Ascending aorta (tissue), 2 donors: ENCODE measurements around the gene RASEF. TPM values are rescaled to one million over a fixed set of nuclear protein-coding genes. Genes with fewer than 3 reads are reported as not detected.

Experiments
- DNase-seq, 2 donors: peaks; one replicate each; pipeline ENCODE4 v3.0.0-alpha.2; 2019; ENCODE audit warnings: low spot score in 2 of 2
- H3K27ac ChIP-seq, 2 donors: fragments of 200-600 bp; sonication (generic); one replicate each; pipeline ENCODE4 v1.5.1; 2016 to 2017; ENCODE audit warnings: mild to moderate bottlenecking in 1 of 2
- H3K27me3 ChIP-seq: fragments of 200-600 bp; sonication (generic); one replicate; pipeline ENCODE4 v1.5.1; 2017
- H3K36me3 ChIP-seq, 2 donors: fragments of 200-600 bp; sonication (generic); one replicate each; pipeline ENCODE4 v1.5.1; 2016
- H3K4me1 ChIP-seq, 2 donors: fragments of 200-600 bp; sonication (generic); one replicate each; pipeline ENCODE4 v1.5.1; 2016 to 2017; ENCODE audit warnings: mild to moderate bottlenecking in 1 of 2
- H3K4me3 ChIP-seq, 2 donors: fragments of 200-600 bp; sonication (generic); one replicate each; pipeline ENCODE4 v1.5.1; 2016 to 2017; ENCODE audit warnings: mild to moderate bottlenecking in 1 of 2
- H3K9me3 ChIP-seq, 2 donors: fragments of 200-600 bp; sonication (generic); one replicate each; pipeline ENCODE4 v1.5.1; 2016
- intact Hi-C: fragments of 100-400 bp; cut with DNase I; formaldehyde crosslinking; loops from one replicate; pipeline ENCODE4 v1.15.1; 2023
- total RNA-seq: library from RNA; depleted of rRNA; stranded (reverse); fragments of >200 nt; gene quantifications from one replicate; pipeline ENCODE4 v1.1.0, GENCODE V29; 2016
- TF ChIP-seq, protein P1 (sequence below), 3 experiments: fragments of 200-600 bp in 2 of 3; fragments of 450-650 bp in 1 of 3; sonication (generic) in 2 of 3; IDR thresholded peaks; one replicate each; pipeline ENCODE4 v1.5.1; 2016 to 2019; ENCODE audit warnings: antibody characterized with exemption in 3 of 3, mild to moderate bottlenecking in 1 of 3, moderate library complexity in 1 of 3

The RASEF gene
- total RNA-seq, 1 donor from 2014 or later = not detected

DNA sequence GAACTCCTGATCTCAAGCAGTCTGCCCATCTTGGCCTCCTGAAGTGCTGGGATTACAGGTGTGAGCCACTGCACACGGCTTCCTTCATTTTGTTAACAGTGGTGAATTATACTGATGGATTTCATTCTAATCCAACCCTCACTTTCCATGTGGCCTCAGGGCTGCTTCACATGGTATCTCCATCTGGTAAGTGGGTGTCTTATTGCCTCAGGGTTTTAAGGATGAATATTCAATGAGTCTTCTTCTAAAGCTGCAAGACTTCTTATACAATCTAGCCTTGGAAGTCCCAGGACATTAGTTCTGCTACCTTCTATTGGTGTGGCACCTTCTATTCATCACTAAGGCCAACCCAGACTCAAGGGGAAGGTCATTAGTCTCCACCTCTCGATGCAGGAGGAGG lies 8.7 kb upstream of the RASEF start:
- Histone ChIP-seq H3K9me3 (no peaks in the 10 kb centered on the region), H3K4me3 (no peak overlapping the region), H3K27me3 (no peaks in the 10 kb centered on the region), H3K27ac (no peak overlapping the region), H3K36me3 (no peaks in the 10 kb centered on the region), H3K4me1 (no peaks in the 10 kb centered on the region)
- TF ChIP-seq, protein P1, sequence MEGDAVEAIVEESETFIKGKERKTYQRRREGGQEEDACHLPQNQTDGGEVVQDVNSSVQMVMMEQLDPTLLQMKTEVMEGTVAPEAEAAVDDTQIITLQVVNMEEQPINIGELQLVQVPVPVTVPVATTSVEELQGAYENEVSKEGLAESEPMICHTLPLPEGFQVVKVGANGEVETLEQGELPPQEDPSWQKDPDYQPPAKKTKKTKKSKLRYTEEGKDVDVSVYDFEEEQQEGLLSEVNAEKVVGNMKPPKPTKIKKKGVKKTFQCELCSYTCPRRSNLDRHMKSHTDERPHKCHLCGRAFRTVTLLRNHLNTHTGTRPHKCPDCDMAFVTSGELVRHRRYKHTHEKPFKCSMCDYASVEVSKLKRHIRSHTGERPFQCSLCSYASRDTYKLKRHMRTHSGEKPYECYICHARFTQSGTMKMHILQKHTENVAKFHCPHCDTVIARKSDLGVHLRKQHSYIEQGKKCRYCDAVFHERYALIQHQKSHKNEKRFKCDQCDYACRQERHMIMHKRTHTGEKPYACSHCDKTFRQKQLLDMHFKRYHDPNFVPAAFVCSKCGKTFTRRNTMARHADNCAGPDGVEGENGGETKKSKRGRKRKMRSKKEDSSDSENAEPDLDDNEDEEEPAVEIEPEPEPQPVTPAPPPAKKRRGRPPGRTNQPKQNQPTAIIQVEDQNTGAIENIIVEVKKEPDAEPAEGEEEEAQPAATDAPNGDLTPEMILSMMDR (IDR thresholded peaks at IDR 0.05) = no peak
- DNase-seq = no peak
- intact Hi-C loops = no loop called here

- Histone ChIP-seq H3K36me3 (no peaks in the 10 kb centered on the region), H3K27ac (no peak overlapping the region), H3K9me3 (peaks cover 0 to 3% of the 10 kb centered on the region in 2 donors), H3K4me3 (no peak overlapping the region), H3K27me3 (no peaks in the 10 kb centered on the region), H3K4me1 (no peaks in the 10 kb centered on the region)
- TF ChIP-seq, protein P1 (IDR thresholded peaks at IDR 0.05) = no peak
- intact Hi-C loops = no loop called here
- DNase-seq = no peak
These were observed 7.3 kb upstream of the RASEF start for GRCh38 chr9:83070261-83070660.

DNA sequence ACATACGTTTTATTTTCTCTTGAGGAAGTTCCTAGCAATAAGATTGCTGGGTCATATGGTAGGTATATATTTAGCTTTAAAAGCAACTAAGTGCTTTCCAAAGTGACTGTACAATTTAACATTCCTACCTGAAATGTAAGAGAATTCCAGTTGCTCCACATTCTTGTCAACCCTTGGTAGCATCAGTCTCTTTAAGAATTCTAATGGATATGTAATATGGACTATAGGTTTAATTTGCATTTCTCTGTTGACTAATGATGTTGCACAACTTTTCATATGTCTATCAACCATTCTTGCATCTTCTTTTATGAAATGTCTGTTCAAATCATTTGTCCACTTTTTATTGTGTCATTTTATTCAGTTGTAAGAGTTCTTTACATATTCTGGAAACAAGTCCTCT lies 6.7 kb upstream of the RASEF start:
- Histone ChIP-seq H3K36me3 (no peaks in the 10 kb centered on the region), H3K9me3 (peaks cover 0 to 4% of the 10 kb centered on the region in 2 donors), H3K4me3 (no peak overlapping the region), H3K27ac (no peak overlapping the region), H3K27me3 (no peaks in the 10 kb centered on the region), H3K4me1 (no peaks in the 10 kb centered on the region)
- intact Hi-C loops = no loop called here
- TF ChIP-seq, protein P1 (IDR thresholded peaks at IDR 0.05) = no peak
- DNase-seq = no peak

GRCh38 chr9:83068414-83068813 lies 5.5 kb upstream of the RASEF start:
- H3K4me3 ChIP-seq = no peak overlapping the region
- no peaks in the 10 kb centered on the region for H3K4me1 ChIP-seq
- H3K9me3 ChIP-seq = peaks cover 0 to 4% of the 10 kb centered on the region in 2 donors
- H3K27ac ChIP-seq = no peak overlapping the region
- intact Hi-C loops = no loop called here
- no peak for DNase-seq
- no peaks in the 10 kb centered on the region for H3K36me3 ChIP-seq
- TF ChIP-seq, protein P1 (IDR thresholded peaks at IDR 0.05) = no peak
- no peaks in the 10 kb centered on the region for H3K27me3 ChIP-seq

DNA sequence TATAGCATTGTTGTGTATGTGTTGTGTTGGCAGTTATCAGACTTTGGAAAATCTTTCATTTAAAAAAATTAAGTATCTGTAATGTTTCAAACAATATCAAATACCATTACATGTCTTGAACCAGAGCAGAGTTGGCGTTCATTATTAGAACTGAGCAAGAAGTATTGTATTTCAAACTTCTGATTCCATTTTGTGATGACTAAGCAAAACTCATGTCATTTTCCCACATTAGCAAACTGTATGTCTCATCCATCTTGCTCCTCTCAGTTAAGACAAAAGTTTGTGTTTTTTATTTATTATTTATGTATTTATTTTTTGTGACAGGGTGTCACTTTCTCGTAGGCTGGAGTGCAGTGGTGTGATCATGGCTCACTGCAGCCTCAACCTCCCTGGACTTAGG lies 4.6 kb upstream of the RASEF start:
- DNase-seq = no peak

More for the DNA sequence above, 4.6 kb upstream of the RASEF start:
- Histone ChIP-seq H3K9me3 (peaks cover 0 to 4% of the 10 kb centered on the region in 2 donors), H3K27ac (no peak overlapping the region), H3K4me3 (no peak overlapping the region), H3K27me3 (no peaks in the 10 kb centered on the region), H3K36me3 (no peaks in the 10 kb centered on the region), H3K4me1 (no peaks in the 10 kb centered on the region)
- TF ChIP-seq, protein P1 (IDR thresholded peaks at IDR 0.05) = no peak
- intact Hi-C loops = no loop called here
